Hepatocyte (in vitro differentiated cells): Measurements from ENCODE around the gene SNX18. TPM values are rescaled to one million over a fixed set of nuclear protein-coding genes. Genes with fewer than 3 reads are reported as not detected.

ENCODE experiments used
- DNase-seq: peaks from one replicate; pipeline ENCODE4 v3.0.0-alpha.2; 2016; ENCODE audit warnings: low spot score
- H2AFZ ChIP-seq: fragments of 200-600 bp; sonication (generic); 2 replicates; pipeline ENCODE4 v1.6.0; 2016; ENCODE audit warnings: antibody characterized with exemption, mild to moderate bottlenecking
- H3K27ac ChIP-seq: fragments of 200-600 bp; sonication (generic); 2 replicates; pipeline ENCODE4 v1.5.1; 2016; ENCODE audit warnings: mild to moderate bottlenecking
- H3K27me3 ChIP-seq: fragments of 200-600 bp; sonication (generic); 2 replicates; pipeline ENCODE4 v1.6.1; 2016
- H3K36me3 ChIP-seq: fragments of 200-600 bp; sonication (generic); replicated peaks from 2 replicates; pipeline ENCODE4 v1.5.1; 2016; ENCODE audit warnings: low read depth; ENCODE audit not compliant: insufficient read depth
- H3K4me1 ChIP-seq: fragments of 200-600 bp; sonication (generic); 2 replicates; pipeline ENCODE4 v1.5.1; 2016; ENCODE audit warnings: mild to moderate bottlenecking, moderate library complexity; ENCODE audit not compliant: insufficient read depth
- H3K4me2 ChIP-seq: fragments of 200-600 bp; sonication (generic); 2 replicates; pipeline ENCODE4 v1.6.0; 2016
- H3K4me3 ChIP-seq: fragments of 200-600 bp; sonication (generic); 2 replicates; pipeline ENCODE4 v1.5.1; 2016; ENCODE audit warnings: mild to moderate bottlenecking
- H3K79me2 ChIP-seq: fragments of 200-600 bp; sonication (generic); 2 replicates; pipeline ENCODE4 v1.6.0; 2017; ENCODE audit warnings: mild to moderate bottlenecking
- H3K9me2 ChIP-seq: fragments of 200-600 bp; sonication (generic); replicated peaks from 2 replicates; pipeline ENCODE4 v1.6.0; 2017; ENCODE audit warnings: mild to moderate bottlenecking; ENCODE audit not compliant: insufficient read depth
- H3K9me3 ChIP-seq: fragments of 200-600 bp; sonication (generic); 2 replicates; pipeline ENCODE4 v1.5.1; 2016; ENCODE audit warnings: low read depth, mild to moderate bottlenecking
- H4K20me1 ChIP-seq: fragments of 200-600 bp; sonication (generic); 2 replicates; pipeline ENCODE4 v1.6.0; 2016; ENCODE audit warnings: mild to moderate bottlenecking; ENCODE audit not compliant: insufficient read depth, poor library complexity, severe bottlenecking
- EZH2 ChIP-seq: fragments of 200-600 bp; sonication (generic); IDR thresholded peaks from 2 replicates; pipeline ENCODE4 v1.6.1; 2016; ENCODE audit warnings: antibody characterized with exemption, mild to moderate bottlenecking, borderline replicate concordance
- EZH2phosphoT487 ChIP-seq: fragments of 200-600 bp; sonication (generic); IDR thresholded peaks from one replicate; pipeline ENCODE4 v1.6.1; 2018; ENCODE audit warnings: antibody characterized with exemption, mild to moderate bottlenecking, low read depth, moderate library complexity; ENCODE audit not compliant: unreplicated experiment, severe bottlenecking
- WGBS: methylation state at CpG from one replicate; pipeline ENCODE4 v1.1.6; 2016; ENCODE audit warnings: low lambda C conversion rate; ENCODE audit errors: missing lambda C conversion rate; 5-methylcytosine and 5-hydroxymethylcytosine counted together
- polyA plus RNA-seq: library from polyadenylated mRNA; unstranded; fragments of >200 nt; fragmentation: Nextera tagmentation; extraction: Ambion mirVana; gene quantifications from 2 replicates; pipeline ENCODE4 v1.2.1, GENCODE V29; 2016
- total RNA-seq: library from RNA; depleted of rRNA; stranded (reverse); fragments of >200 nt; gene quantifications from 2 replicates; pipeline ENCODE4 v1.2.3, GENCODE V29; 2014
- TF ChIP-seq, protein P1 (sequence below): fragments of 200-600 bp; sonication (generic); IDR thresholded peaks from 2 replicates; pipeline ENCODE4 v1.5.1; 2016; ENCODE audit warnings: antibody characterized with exemption, mild to moderate bottlenecking; ENCODE audit not compliant: poor library complexity

Gene SNX18
- total and polyA plus RNA-seq, 2 experiments from 2014 or later, result 6.5 to 33.0 TPM

DNA sequence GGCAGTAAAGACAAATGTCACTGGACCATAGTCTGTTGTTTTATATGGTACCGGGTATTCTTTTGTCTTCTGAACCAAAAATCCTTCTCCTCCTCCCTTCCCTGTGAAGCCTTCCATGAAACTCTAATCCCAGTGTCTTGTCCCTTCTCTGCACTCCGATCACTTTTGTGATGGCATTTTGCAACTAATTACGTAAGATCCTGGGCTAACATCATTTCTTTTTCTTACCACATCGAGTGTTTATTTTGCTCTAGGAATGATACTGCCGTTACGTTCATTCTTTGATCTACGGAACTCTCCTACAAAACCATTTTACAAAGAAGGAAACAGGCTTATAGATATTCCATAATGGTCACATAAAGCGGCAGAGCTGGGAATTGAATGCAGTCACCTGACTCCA is 33.7 kb downstream of the SNX18 start:
- Histone ChIP-seq H3K27me3 (no peaks in the 10 kb centered on the region), H3K9me2 (no peaks in the 10 kb centered on the region), H4K20me1 (no peaks in the 10 kb centered on the region), H3K4me3 (no peak overlapping the region), H3K9me3 (no peaks in the 10 kb centered on the region), H3K4me1 (no peaks in the 10 kb centered on the region), H3K27ac (no peak overlapping the region), H3K36me3 (no peaks in the 10 kb centered on the region), H2AFZ (no peak overlapping the region), H3K79me2 (peaks cover 7% of the 10 kb centered on the region), H3K4me2 (no peak overlapping the region)
- DNase-seq, result no peak
- TF ChIP-seq EZH2phosphoT487 (no peak), EZH2 (no peak)
- TF ChIP-seq, protein P1, sequence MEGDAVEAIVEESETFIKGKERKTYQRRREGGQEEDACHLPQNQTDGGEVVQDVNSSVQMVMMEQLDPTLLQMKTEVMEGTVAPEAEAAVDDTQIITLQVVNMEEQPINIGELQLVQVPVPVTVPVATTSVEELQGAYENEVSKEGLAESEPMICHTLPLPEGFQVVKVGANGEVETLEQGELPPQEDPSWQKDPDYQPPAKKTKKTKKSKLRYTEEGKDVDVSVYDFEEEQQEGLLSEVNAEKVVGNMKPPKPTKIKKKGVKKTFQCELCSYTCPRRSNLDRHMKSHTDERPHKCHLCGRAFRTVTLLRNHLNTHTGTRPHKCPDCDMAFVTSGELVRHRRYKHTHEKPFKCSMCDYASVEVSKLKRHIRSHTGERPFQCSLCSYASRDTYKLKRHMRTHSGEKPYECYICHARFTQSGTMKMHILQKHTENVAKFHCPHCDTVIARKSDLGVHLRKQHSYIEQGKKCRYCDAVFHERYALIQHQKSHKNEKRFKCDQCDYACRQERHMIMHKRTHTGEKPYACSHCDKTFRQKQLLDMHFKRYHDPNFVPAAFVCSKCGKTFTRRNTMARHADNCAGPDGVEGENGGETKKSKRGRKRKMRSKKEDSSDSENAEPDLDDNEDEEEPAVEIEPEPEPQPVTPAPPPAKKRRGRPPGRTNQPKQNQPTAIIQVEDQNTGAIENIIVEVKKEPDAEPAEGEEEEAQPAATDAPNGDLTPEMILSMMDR, result no peak
- WGBS, result 92% methylated on average over 8 of the region's 8 CpGs

DNA sequence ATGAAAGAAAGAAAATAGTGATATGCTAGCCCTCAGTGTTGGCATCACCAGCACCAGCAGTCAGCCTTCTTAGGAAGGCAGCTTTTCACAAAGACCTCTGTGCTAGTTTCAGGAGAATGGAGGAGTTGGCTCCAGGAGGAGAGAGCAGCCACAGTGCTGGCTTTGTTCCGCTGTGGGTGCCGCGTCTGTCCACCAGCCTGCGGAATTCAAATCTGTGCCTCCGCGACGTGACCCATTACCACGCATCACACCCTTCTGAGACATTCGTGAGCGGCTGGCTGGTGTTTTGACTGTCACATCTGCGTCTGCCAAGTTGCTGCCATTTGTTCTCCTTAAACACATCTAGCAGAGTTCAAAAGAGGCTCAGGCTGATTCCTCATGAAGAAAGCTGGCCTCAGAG is 34.4 kb downstream of the SNX18 start:
- no peaks in the 10 kb centered on the region for H3K9me3 ChIP-seq
- no peak overlapping the region for H3K27ac ChIP-seq
- DNase-seq, result no peak
- H4K20me1 ChIP-seq, result no peaks in the 10 kb centered on the region
- peaks cover 2% of the 10 kb centered on the region for H3K79me2 ChIP-seq
- no peak overlapping the region for H2AFZ ChIP-seq
- H3K4me3 ChIP-seq, result no peak overlapping the region
- H3K36me3 ChIP-seq, result no peaks in the 10 kb centered on the region
- H3K9me2 ChIP-seq, result no peaks in the 10 kb centered on the region
- no peaks in the 10 kb centered on the region for H3K4me1 ChIP-seq
- 94% methylated on average over 11 of the region's 11 CpGs for WGBS
- H3K4me2 ChIP-seq, result no peak overlapping the region
- H3K27me3 ChIP-seq, result no peaks in the 10 kb centered on the region
- TF ChIP-seq, protein P1, result no peak
- TF ChIP-seq EZH2 (no peak), EZH2phosphoT487 (no peak)

DNA sequence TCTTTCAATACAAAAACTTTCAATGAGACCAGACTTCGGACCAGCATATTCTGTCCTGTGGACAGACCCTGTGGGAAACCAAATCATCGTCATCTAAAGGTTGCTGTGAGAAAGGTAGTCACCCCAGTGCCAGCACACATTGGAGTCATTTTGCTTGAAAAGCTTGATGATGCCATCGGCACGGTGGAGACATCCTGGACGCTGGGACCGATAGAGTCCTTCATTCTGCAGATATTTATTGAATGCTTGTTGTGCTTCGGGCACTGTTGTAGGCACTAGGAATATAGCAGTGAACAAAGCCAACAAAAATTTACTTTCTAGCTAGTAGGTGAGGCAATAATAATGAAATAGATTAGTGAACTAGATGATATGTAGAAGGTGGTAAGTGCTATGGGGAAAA is 34.9 kb downstream of the SNX18 start:
- Histone ChIP-seq H3K4me1 (no peaks in the 10 kb centered on the region), H3K9me2 (no peaks in the 10 kb centered on the region)
- over 99% methylated on average over 7 of the region's 7 CpGs for WGBS

More for the DNA sequence above, 34.9 kb downstream of the SNX18 start:
- no peak for DNase-seq
- Histone ChIP-seq H3K36me3 (no peaks in the 10 kb centered on the region), H3K79me2 (peaks cover 2% of the 10 kb centered on the region), H3K4me2 (no peak overlapping the region), H2AFZ (no peak overlapping the region), H3K27me3 (no peaks in the 10 kb centered on the region), H3K27ac (no peak overlapping the region), H3K9me3 (no peaks in the 10 kb centered on the region), H3K4me3 (no peak overlapping the region), H4K20me1 (no peaks in the 10 kb centered on the region)
- no peak for TF ChIP-seq EZH2
- no peak for TF ChIP-seq EZH2phosphoT487
- TF ChIP-seq, protein P1, result no peak
